Skin epidermis (tissue), 12 donors: Measurements from ENCODE around the gene SFXN3.

Experiments
- H3K27ac ChIP-seq, 21 experiments: fragments of 200-600 bp; sonication (generic) in 11 of 21; one replicate each; pipeline ENCODE4 v1.5.0; 2020; ENCODE audit warnings: mild to moderate bottlenecking in 3 of 21, inconsistent platforms in 2 of 21, moderate library complexity in 2 of 21
- H3K4me3 ChIP-seq, 7 experiments: fragments of 200-600 bp; sonication (generic) in 2 of 7; one replicate each; pipeline ENCODE4 v1.5.0; 2020; ENCODE audit warnings: inconsistent platforms in 2 of 7, mild to moderate bottlenecking in 2 of 7, moderate library complexity in 1 of 7

SFXN3 gene

GRCh38 chr10:101012525-101013364, 18.3 kb upstream of the SFXN3 start:
- Histone ChIP-seq H3K4me3 (no peak overlapping the region), H3K27ac (peak overlapping the region in 6 of 21 experiments; percentile 17 to 39 (median 25))

DNA sequence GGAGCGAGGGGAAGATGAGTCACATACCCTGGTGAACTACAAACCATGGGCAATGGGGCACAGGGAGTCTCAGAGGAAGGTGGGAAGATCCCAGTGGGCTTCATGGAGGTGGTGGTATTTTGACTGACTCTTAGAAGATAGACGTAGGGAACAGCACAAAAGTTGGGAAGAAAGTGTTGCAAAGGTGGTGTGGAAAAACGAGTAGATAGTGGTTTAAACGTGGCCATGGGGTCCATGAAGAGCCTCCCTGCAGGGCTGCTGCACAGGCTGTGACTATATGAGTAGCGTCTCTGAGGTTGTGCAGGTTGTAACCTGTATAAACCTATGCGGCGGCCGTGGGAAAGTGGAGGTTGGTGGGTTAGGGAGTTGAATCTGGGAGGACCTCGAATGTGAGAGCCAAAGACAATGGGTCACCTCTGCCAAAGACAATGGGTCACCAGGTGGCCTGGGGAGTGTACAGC, 17.6 kb upstream of the SFXN3 start:
- H3K27ac ChIP-seq: peak overlapping the region in 1 of 21 experiments; percentile 3

GRCh38 chr10:101014230-101014884, 16.7 kb upstream of the SFXN3 start:
- H3K27ac ChIP-seq: no peak overlapping the region
- H3K4me3 ChIP-seq: no peak overlapping the region

More for the DNA sequence above, 17.6 kb upstream of the SFXN3 start:
- H3K4me3 ChIP-seq: no peak overlapping the region

GRCh38 chr10:101014966-101015581, 16.0 kb upstream of the SFXN3 start:
- Histone ChIP-seq H3K4me3 (no peak overlapping the region), H3K27ac (no peak overlapping the region)

DNA sequence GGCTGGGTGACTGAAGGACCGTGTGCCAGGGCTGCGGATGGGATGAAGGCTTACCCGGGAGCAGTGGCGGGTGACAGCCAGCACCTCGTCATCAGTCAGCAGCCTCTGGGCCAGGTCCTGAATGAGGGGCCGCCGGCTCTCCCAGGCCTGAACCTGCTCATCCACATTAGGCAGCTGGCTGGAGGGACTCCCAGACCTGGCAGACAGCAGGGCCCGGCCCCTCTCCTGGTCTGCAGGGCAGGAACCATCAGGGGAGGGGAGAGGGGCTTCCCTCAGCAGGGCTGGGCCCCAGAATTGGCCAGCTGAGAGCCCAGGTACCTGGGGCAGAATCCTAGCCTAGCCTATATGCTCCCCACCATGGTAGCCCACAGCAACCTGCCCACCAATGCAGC, 15.5 kb upstream of the SFXN3 start:
- Histone ChIP-seq H3K4me3 (no peak overlapping the region), H3K27ac (no peak overlapping the region)

DNA sequence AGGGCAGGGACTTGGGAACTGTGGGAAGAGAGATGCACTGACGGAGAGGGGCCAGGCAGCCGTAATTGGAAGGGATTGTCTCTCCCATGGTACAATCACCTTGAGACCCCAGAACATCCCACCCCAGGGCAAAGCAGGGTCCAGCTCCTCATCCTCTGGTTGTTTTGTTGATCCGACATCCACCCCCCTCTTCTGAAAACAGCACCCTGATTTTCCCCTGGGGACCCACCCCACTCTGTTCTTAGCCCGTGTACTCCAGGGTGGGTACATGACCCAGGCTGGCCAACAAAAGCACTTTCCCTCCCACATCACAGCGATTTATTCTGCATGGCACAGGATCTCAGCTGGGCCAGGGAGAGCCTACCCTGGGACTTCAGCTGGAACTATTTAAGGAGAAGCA, 14.2 kb upstream of the SFXN3 start:
- Histone ChIP-seq H3K4me3 (no peak overlapping the region), H3K27ac (no peak overlapping the region)

GRCh38 chr10:101018118-101018599, 12.9 kb upstream of the SFXN3 start:
- Histone ChIP-seq H3K4me3 (no peak overlapping the region), H3K27ac (no peak overlapping the region)

DNA sequence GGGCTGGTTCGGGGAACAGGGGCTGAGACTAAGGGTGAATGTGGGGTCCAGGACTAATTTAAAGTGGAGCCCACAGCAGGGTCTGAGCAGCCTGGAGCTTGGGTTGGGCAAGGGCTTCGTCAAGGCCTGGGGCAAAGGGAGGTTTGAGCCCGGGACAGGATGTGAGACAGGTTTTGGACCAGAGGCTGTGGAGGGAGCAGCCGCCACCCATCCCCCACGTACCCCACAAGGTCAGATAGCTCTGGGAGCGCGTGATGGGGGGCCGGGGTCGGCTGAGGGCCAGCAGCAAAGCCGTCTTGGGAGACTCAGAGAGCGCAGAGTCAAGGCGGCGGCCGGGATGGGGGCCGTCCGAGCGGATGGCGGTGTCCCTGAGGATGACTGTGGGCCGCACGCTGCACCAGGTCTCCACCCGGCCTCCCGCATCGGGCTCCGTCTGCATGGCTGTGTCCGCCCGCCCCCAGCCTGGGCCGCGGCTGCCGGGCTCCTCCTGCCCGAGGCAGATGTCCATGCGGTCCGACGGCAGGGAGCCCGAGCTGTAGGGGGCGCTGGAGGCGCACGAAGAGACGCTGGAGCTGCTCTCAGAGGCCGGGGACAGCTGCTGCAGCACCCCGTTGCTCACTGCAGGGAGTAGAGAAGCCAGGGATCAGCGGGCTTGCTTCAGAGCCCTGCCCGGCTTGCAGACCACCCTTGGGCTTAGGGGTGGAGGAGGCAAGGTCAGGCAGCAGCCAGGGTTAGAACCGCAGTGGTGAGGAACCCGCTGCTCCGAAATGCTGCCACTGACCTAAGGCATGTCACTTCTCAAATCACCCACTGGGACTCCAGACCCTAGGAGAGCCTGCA, 12.2 kb upstream of the SFXN3 start:
- H3K4me3 ChIP-seq: no peak overlapping the region
- H3K27ac ChIP-seq: no peak overlapping the region

- no peak overlapping the region for H3K27ac ChIP-seq
Observed at GRCh38 chr10:101019440-101019703, 11.7 kb upstream of the SFXN3 start.

GRCh38 chr10:101020427-101021075, 10.5 kb upstream of the SFXN3 start:
- no peak overlapping the region for H3K4me3 ChIP-seq

More at GRCh38 chr10:101019440-101019703, 11.7 kb upstream of the SFXN3 start:
- no peak overlapping the region for H3K4me3 ChIP-seq

DNA sequence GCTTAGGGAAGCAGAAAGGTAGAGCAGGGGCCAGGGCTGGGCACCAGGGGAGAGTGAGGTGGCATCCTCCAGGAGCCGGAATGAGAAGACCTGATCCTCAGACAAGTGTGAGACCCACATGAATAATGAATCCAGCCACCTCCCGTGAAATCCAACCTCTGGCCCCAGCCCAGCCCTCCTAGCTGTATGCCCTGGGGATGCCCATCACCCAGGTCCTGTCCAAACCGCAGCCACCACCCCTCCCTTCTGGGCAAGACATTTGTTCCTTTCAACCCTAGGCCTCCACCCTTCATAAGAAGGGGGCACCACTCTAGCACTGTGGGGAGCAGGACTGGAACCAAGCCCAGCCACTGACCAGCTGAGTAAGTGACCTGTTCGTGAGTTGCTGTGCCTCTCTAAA, 9.8 kb upstream of the SFXN3 start:
- Histone ChIP-seq H3K27ac (no peak overlapping the region), H3K4me3 (no peak overlapping the region)

More at GRCh38 chr10:101020427-101021075, 10.5 kb upstream of the SFXN3 start:
- H3K27ac ChIP-seq: no peak overlapping the region

DNA sequence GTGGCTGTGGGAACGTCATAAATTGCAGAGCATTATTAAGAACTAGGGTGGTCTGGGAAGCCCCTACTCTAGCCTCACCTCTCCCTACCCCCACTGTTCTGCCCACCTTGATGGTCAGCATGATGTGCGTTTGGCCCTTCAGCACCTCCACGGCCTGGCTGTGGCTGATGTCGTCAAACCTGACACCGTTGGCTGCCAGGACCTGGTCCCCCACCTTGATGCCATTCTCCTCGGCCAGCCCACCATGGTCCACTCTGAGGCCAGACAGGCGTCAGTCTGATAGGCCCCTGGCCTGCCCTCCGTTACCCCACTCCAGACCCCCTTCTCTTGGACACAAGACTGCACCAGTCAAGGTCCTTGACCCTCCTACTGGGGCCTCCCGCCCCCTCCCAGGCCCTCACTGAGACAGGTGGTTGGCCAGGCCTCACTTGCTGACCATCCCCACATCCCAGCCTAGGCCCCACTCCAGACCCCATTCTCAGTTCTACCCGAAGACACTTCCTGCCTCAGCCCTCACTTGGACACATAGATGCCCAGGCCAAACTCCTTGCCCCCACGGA, 9.3 kb upstream of the SFXN3 start:
- Histone ChIP-seq H3K27ac (no peak overlapping the region), H3K4me3 (no peak overlapping the region)

GRCh38 chr10:101022967-101023705, 7.9 kb upstream of the SFXN3 start:
- Histone ChIP-seq H3K4me3 (no peak overlapping the region), H3K27ac (no peak overlapping the region)

GRCh38 chr10:101027106-101027720, 3.8 kb upstream of the SFXN3 start:
- Histone ChIP-seq H3K27ac (no peak overlapping the region), H3K4me3 (no peak overlapping the region)

DNA sequence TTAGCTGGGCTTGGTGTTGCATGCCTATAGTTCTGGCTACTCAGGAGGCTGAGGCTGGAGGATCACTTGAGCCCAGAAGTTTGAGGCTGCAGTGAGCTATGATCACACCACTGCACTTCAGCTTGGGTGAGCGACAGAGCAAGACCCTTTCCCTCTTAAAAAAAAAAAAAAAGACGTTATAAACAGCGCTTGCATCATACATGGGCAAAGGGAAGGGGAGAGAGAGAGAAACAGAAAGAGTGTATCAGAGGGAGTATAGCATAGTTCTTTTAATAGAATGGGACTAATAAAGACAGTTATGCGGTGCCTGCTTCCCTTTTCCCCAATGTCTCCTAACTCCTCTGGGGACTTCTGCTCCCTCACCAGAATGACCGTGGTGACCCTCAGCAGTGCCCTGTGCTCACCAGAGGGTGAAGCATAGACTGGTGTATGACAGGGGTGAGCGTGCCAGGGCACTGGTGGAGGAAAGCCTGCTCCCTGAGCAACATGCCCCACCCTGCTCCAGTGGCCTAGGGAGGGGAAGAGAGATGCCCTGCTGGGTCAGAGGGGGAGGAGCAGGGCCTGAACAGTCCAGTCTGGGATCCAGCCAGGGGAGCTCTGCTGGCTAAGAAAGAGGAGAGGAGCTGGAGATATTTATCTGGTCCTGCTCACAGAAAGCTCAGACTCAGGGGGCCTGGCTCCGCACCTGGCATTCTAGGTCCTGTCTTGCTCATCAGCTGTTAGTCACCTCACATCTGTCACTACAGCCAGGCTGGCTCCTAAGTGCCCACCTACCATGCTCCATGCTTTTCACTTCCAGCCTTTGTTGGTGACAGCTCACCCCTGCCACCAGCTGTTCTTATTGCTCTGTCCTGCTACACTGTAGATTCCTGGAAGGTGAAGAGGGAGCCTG, 2.3 kb upstream of the SFXN3 start:
- Histone ChIP-seq H3K4me3 (no peak overlapping the region), H3K27ac (no peak overlapping the region)

DNA sequence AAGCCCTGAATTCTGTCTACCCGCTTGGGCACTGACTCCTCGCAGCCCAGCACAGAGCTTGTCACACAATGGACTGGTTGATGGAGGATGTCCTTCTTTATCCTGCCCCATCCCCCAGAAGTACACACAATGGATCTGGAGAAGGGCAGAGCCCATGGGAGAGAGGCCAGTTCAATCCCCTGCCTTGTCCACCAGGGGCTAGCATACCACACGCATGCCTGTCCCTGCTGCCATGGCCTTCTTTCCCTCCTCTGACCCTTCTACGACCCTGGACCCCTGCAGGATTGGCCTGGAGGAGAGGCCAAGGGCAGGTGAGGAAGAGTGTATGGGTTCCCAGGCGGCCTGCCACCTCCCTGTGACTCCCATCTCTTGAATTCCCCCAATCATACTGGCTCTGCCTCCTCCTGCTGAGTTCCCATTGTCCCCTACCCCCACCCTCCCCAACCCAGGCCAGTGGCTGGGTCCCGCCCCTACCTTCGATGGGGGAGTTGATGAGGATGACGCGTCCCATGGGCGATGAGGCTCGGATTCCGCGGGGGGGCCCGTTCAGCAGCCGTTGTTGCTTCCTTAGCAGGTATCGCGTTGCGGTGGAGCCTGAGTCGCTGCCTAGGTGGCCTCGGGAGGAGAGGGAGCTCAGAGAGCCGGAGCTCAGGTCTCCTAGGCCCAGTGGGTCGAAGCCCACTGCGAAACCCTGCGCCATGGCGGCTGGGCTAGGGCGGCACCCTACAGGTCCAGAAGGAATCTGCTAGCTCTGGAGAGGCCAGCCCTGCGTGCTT, 1.3 kb upstream of the SFXN3 start:
- no peak overlapping the region for H3K4me3 ChIP-seq

More for the DNA sequence above, 1.3 kb upstream of the SFXN3 start:
- no peak overlapping the region for H3K27ac ChIP-seq
